HEK293T (cell line): Measurements from ENCODE around the gene SAMD8.

Experiments
- ARNT ChIP-seq: fragments of 450-650 bp; IDR thresholded peaks from 2 replicates; pipeline ENCODE4 v1.6.1; 2017; ENCODE audit warnings: mild to moderate bottlenecking
- ELF4 ChIP-seq: fragments of 450-650 bp; IDR thresholded peaks from 2 replicates; pipeline ENCODE4 v1.6.1; 2017; ENCODE audit warnings: antibody characterized with exemption
- FOXA1 ChIP-seq: fragments of 450-650 bp; IDR thresholded peaks from 2 replicates; pipeline ENCODE4 v1.6.1; 2016; ENCODE audit warnings: mild to moderate bottlenecking
- FOXK2 ChIP-seq: fragments of 450-650 bp; IDR thresholded peaks from 2 replicates; pipeline ENCODE4 v1.6.1; 2016; ENCODE audit warnings: mild to moderate bottlenecking
- FOXM1 ChIP-seq: fragments of 450-650 bp; IDR thresholded peaks from 2 replicates; pipeline ENCODE4 v1.6.1; 2017; ENCODE audit warnings: mild to moderate bottlenecking, borderline replicate concordance
- L3MBTL2 ChIP-seq: fragments of 450-650 bp; conservative IDR thresholded peaks from 2 replicates; pipeline ENCODE4 v1.6.1; 2016; ENCODE audit warnings: mild to moderate bottlenecking
- SP1 ChIP-seq: fragments of 450-650 bp; IDR thresholded peaks from 2 replicates; pipeline ENCODE4 v1.6.1; 2017
- SUZ12 ChIP-seq: fragments of 450-650 bp; IDR thresholded peaks from 2 replicates; pipeline ENCODE4 v1.6.1; 2016; ENCODE audit warnings: mild to moderate bottlenecking
- TARDBP ChIP-seq: fragments of 450-650 bp; IDR thresholded peaks from 2 replicates; pipeline ENCODE4 v1.6.1; 2016

DNA sequence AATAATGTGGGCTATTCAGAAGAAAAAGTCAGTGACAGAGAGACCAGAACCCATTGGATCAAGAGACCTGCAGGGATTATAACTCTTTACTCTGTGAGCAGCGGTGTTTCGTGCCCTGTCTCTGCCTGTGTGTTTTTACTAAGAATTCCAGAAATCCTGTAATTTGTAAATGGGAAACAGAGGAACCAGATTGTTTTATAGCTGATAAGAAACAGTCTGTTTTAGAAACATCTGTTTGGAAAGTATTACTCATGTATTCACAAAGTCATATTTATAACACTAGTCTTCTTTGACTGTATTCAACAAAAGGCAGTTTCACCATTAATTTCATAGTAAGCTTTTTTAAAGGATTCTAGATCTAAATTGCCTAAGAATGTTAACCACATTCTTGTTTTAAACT is 69.1 kb downstream of the SAMD8 start:
- no peak for TF ChIP-seq L3MBTL2
- no peak for TF ChIP-seq FOXK2
- TF ChIP-seq ARNT, result no peak
- TF ChIP-seq FOXA1, result no peak
- no peak for TF ChIP-seq TARDBP
- no peak for TF ChIP-seq FOXM1
- TF ChIP-seq SUZ12, result no peak
- TF ChIP-seq SP1, result no peak
- no peak for TF ChIP-seq ELF4
